ENCODE results near the gene RPS15.

GRCh38 chr19:1486720-1487575 is 48.8 kb downstream of the RPS15 start:
- TF ChIP-seq SP1 (IDR thresholded peaks at IDR 0.05) (no peak), CTCF (IDR thresholded peaks at IDR 0.05; ENCODE audit: low read depth, low read length, missing input control) (no peak), MAX (IDR thresholded peaks at IDR 0.05) (no peak), EGR1 (IDR thresholded peaks at IDR 0.05; ENCODE audit: low read depth in 2 of 2) (no peak), TAF1 (conservative IDR thresholded peaks at IDR 0.05) (no peak), GABPA (IDR thresholded peaks at IDR 0.05 in 1 of 2, conservative IDR thresholded peaks at IDR 0.05 in 1 of 2) (no peak), RAD21 (IDR thresholded peaks at IDR 0.05) (no peak), YY1 (IDR thresholded peaks at IDR 0.05) (no peak), RXRA (IDR thresholded peaks at IDR 0.05) (no peak)
- TF ChIP-seq, protein P1, sequence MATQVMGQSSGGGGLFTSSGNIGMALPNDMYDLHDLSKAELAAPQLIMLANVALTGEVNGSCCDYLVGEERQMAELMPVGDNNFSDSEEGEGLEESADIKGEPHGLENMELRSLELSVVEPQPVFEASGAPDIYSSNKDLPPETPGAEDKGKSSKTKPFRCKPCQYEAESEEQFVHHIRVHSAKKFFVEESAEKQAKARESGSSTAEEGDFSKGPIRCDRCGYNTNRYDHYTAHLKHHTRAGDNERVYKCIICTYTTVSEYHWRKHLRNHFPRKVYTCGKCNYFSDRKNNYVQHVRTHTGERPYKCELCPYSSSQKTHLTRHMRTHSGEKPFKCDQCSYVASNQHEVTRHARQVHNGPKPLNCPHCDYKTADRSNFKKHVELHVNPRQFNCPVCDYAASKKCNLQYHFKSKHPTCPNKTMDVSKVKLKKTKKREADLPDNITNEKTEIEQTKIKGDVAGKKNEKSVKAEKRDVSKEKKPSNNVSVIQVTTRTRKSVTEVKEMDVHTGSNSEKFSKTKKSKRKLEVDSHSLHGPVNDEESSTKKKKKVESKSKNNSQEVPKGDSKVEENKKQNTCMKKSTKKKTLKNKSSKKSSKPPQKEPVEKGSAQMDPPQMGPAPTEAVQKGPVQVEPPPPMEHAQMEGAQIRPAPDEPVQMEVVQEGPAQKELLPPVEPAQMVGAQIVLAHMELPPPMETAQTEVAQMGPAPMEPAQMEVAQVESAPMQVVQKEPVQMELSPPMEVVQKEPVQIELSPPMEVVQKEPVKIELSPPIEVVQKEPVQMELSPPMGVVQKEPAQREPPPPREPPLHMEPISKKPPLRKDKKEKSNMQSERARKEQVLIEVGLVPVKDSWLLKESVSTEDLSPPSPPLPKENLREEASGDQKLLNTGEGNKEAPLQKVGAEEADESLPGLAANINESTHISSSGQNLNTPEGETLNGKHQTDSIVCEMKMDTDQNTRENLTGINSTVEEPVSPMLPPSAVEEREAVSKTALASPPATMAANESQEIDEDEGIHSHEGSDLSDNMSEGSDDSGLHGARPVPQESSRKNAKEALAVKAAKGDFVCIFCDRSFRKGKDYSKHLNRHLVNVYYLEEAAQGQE (IDR thresholded peaks at IDR 0.05), result no peak
